NCI-H82 treated with DMSO at 0.1 percent for 48 hours (cell line): ENCODE results near the gene ZNF92.
"Not testable (repeated sequence)": the region's sequence is repeated elsewhere in the genome, so short reads cannot be mapped to it uniquely, and the experiment has no call there.

Experiments used
- DNase-seq: peaks from one replicate; lab custom pipeline; 2025; ENCODE audit not compliant: unreplicated experiment; lab: John Stamatoyannopoulos, UW

ZNF92 gene

DNA sequence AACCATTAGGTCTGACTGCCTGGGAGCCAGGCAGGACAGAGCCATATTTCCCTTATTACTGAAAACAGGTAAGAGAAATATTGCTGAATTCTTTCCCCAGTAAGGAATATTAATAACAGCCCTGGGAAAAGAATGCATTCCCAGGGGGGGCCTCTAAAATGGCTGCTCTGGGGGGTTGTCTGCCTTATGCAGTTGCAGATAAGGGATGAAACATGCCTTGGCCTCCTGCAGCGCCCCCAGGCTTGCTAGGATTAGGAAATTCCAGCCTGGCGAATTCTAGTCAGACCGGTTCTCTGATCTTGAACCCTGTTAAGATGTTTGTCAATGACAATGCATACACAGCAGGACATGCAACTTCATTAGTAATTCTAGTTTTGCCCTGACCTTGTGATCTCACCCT lies 49.6 kb downstream of the ZNF92 start:
- DNase-seq = not testable (repeated sequence)

DNA sequence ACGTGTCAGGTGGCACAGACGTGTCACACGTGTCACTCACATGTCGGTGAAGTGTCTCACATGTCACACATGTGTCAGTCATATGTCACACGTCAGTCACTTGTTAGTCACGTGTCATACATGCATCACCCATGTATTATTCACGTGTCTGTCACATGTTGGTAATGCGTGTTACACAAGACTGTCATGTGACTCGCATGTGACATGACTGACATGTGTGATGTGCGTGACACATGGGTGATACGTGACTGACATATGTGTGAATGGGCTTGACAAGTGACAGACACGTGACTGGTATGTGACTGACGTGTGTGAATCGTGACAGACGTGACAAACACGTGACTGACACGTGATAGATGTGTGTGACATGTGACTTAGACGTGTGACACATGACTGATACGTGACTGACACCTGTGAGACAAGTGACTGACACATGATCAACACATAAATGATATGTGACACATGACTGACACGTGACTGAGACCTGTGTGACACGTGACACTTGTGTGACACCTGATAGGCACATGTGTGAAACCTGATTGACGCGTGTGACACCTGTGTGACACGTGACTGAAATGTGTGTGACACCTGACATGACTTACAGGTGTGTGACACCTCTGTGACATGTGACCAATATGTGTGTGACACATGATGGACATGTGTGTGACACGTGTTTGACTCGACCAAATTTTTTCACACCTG lies 56.1 kb downstream of the ZNF92 start:
- DNase-seq = no peak

DNA sequence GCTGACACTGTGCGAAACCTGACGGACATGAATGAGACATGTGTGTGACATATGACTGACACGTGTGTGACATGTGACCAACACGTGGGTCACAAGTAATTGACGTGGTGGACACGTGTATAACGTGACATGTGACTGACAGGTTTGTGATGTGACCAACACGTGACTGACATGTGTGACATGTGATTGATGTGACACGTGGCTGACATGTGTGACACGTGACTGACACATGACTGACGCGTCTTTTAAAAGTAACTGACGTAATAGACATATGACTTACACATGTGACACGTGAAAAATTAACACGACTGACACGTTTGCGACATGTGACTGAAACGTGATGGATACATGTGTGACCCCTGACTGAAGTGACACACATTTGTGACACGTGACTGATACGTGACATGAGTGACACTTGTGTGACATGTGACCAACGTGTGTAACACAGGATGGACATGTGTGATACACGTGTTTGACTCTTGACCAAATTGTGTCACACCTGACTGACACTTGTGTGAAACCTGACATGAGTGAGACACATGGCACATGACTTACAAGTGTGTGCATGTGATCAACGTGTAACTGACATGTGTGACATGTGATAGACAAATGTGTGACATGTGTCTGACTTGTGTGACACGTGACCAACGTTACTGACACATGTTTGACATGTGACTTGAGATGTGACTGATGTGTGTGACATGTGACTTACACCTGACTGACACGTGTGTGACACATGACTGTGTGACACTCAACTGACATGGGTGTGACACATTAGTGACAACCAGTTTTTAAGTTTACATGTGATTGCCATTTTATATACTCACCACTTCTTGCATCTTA lies 56.9 kb downstream of the ZNF92 start:
- no peak for DNase-seq

DNA sequence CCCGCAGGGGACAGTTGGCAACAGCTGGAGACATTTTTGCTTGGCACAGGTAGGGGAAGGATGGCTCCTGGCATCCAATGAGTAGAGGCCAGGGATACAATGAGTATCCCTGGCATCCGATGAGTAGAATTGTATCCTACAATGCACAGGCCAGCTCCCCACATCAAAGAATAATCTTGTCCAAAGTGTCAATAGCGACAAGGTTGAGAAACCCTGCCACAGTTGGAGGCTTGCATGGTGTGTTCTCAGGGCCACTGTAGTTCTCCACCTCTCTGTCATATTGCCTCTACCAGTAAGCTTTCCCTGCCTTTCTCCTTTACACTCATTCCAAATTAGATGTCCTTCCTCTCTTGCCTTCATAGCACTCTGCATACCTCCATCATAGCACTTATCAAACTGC lies 60.7 kb downstream of the ZNF92 start:
- no peak for DNase-seq

GRCh38 chr7:65436163-65436562 lies 62.5 kb downstream of the ZNF92 start:
- no peak for DNase-seq

- no peak for DNase-seq
Observed at GRCh38 chr7:65438598-65438997, 64.9 kb downstream of the ZNF92 start.

DNA sequence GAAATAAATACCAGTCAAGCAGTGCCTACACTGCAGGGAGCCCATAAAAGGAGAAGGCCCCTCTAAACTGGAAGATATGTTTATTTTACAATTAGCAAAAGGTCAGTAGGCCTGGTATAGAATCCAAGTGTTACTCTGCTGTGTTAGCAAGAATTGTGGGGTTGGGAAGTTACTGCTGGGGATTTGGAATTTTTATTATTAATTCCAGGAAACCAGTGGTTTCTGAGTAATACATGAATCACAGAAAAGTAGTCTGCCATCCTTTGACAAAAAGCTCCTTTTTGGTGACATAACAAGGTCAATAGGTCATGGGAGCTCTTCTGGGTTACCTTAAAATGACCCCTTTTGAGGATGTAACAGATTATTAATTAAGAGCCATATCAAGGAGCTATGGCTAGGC lies 67.4 kb downstream of the ZNF92 start:
- no peak for DNase-seq

- no peak for DNase-seq
Observed at GRCh38 chr7:65444205-65444842, 70.7 kb downstream of the ZNF92 start.

- DNase-seq = no peak
Observed at GRCh38 chr7:65444899-65445823, 71.5 kb downstream of the ZNF92 start.

- DNase-seq = not testable (repeated sequence)
Observed at GRCh38 chr7:65447041-65447440, 73.4 kb downstream of the ZNF92 start.

GRCh38 chr7:65448816-65449504 lies 75.3 kb downstream of the ZNF92 start:
- DNase-seq = no peak

- DNase-seq = no peak
Observed at GRCh38 chr7:65449505-65449852, 75.8 kb downstream of the ZNF92 start.
